ENCODE results near the gene BRWD1.
A peak's percentile ranks its signal among the peaks of the same experiment; 100 is the strongest.

BRWD1 gene

DNA sequence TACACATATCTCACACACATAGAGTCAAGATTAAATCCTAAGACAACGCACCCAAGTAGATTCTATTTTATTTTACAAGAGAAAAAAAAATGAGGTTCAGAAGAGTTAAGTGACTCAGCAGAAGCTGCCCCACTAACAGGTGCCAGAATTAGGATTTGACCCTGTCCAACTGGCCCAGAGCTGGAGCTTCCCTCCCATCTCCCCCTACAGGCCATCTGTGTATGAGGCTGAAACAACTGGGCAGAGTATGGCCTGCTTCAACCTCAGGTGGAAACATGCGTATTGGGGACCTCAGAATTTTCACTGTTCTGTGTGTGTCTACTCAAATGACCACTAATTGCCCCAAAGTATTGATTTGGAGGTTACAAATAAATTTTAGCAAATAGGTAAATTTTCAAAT lies 160.1 kb downstream of the BRWD1 start:
- Histone ChIP-seq H3K36me3 (ENCODE audit: control insufficient read depth, insufficient read depth, low read length) (no peaks in the 10 kb centered on the region), H3K4me1 (ENCODE audit: control insufficient read depth, insufficient read depth, low read length, poor library complexity, severe bottlenecking) (no peaks in the 10 kb centered on the region), H3K4me3 (ENCODE audit: extremely low read depth, insufficient read depth, low read length, poor library complexity, severe bottlenecking) (no peak overlapping the region), H3K9me3 (ENCODE audit: control insufficient read depth, low read length) (no peaks in the 10 kb centered on the region), H3K27ac (ENCODE audit: low read depth, low read length, severe bottlenecking) (no peak overlapping the region)
- WGBS, 2 experiments (ENCODE audit: insufficient coverage in 2 of 2): 100% methylated on average over 1 of the region's 2 CpGs; no CpG with 5 or more reads in 1 of the 2 experiments

DNA sequence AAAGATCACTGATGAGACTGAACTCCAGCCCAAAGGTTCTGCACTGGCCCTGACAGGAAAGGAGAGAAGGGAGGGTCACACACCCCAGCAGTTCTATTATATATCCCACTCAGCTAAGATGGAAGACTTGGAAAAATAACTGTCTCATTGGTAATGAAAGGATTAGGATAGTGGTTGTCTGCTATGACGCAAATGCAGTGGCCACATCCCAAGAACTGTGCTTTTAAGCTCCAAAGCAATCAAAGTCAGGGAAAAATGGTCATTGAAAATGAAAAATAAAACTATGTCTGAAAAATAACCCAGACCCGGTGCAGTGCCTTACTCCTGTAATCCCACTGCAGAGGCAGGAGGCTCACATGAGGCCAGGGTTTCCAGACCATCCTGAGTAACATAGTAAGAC lies 161.2 kb downstream of the BRWD1 start:
- Histone ChIP-seq H3K9me3 (ENCODE audit: control insufficient read depth, low read length) (no peaks in the 10 kb centered on the region), H3K27ac (ENCODE audit: low read depth, low read length, severe bottlenecking) (no peak overlapping the region), H3K36me3 (ENCODE audit: control insufficient read depth, insufficient read depth, low read length) (no peaks in the 10 kb centered on the region), H3K4me1 (ENCODE audit: control insufficient read depth, insufficient read depth, low read length, poor library complexity, severe bottlenecking) (no peaks in the 10 kb centered on the region), H3K4me3 (ENCODE audit: extremely low read depth, insufficient read depth, low read length, poor library complexity, severe bottlenecking) (no peak overlapping the region)
- WGBS, 2 experiments (ENCODE audit: insufficient coverage in 2 of 2): 80% methylated on average over 1 of the region's 2 CpGs; no CpG with 5 or more reads in 1 of the 2 experiments

DNA sequence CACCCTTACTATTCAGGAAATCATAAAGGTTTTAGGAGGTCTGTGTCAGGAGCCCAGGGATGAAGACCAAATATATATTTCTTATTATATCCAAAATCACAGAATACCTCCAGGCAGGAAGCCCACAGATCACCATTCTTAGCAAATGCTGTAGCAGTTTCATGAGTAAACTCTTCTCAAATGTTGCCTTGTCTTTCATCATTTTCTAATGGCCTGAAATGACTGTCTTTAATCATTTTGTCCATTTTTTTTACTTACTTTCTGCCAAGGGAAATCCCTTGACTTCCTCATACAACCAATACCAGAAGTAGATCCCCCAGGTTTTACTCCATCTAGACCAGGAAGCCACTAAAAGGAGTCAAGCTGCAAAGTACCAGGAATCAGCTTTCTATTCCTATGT lies 162.6 kb downstream of the BRWD1 start:
- no peaks in the 10 kb centered on the region for H3K36me3 ChIP-seq (ENCODE audit: control insufficient read depth, insufficient read depth, low read length)
- H3K27ac ChIP-seq (ENCODE audit: low read depth, low read length, severe bottlenecking): no peak overlapping the region
- no peaks in the 10 kb centered on the region for H3K9me3 ChIP-seq (ENCODE audit: control insufficient read depth, low read length)
- no peaks in the 10 kb centered on the region for H3K4me1 ChIP-seq (ENCODE audit: control insufficient read depth, insufficient read depth, low read length, poor library complexity, severe bottlenecking)
- no peak overlapping the region for H3K4me3 ChIP-seq (ENCODE audit: extremely low read depth, insufficient read depth, low read length, poor library complexity, severe bottlenecking)

DNA sequence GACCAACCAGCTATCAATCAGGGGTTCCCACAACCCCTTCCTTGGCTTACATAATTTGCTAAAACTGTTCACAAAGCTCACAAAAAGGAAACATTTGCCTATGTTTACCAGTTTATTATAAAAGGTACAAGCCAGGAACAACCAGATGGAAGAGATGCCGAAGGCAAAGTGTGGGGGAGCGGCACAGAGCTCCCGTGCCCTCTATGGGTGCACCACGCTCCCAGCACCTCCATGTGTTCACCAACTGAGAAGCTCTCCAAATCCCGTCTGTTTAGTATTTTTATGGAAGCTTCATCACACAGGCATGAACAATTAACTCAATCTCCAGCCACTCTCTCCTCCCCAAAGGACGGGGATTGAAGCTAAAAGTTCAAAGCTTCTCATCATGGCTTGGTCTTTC lies 163.1 kb downstream of the BRWD1 start:
- Histone ChIP-seq H3K4me1 (ENCODE audit: control insufficient read depth, insufficient read depth, low read length, poor library complexity, severe bottlenecking) (no peaks in the 10 kb centered on the region), H3K36me3 (ENCODE audit: control insufficient read depth, insufficient read depth, low read length) (no peaks in the 10 kb centered on the region), H3K9me3 (ENCODE audit: control insufficient read depth, low read length) (no peaks in the 10 kb centered on the region), H3K4me3 (ENCODE audit: extremely low read depth, insufficient read depth, low read length, poor library complexity, severe bottlenecking) (no peak overlapping the region), H3K27ac (ENCODE audit: low read depth, low read length, severe bottlenecking) (no peak overlapping the region)
- WGBS, 2 experiments (ENCODE audit: insufficient coverage in 2 of 2): 86 to 95% methylated on average over 5 of the region's 6 CpGs

DNA sequence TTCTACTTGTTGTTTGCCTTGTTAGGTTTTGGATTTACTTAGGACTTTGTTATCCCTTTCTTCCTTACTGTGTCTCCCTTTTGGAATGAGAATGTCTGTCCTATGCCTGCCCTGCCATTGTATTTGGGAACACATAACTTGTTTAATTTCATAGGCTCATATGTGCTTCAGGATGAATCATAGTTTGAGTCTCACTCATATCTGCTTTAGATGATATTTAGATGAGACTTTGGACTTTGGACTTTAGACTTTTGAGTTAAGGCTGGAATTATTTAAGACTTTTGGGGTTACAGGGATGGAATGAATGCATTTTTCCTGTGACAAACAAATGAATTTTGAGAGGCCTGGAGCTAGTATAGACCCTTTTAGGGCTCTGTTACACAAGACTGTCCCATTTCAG lies 163.6 kb downstream of the BRWD1 start:
- H3K4me3 ChIP-seq (ENCODE audit: extremely low read depth, insufficient read depth, low read length, poor library complexity, severe bottlenecking): no peak overlapping the region
- H3K9me3 ChIP-seq (ENCODE audit: control insufficient read depth, low read length): no peaks in the 10 kb centered on the region
- no peaks in the 10 kb centered on the region for H3K4me1 ChIP-seq (ENCODE audit: control insufficient read depth, insufficient read depth, low read length, poor library complexity, severe bottlenecking)
- no peaks in the 10 kb centered on the region for H3K36me3 ChIP-seq (ENCODE audit: control insufficient read depth, insufficient read depth, low read length)
- no peak overlapping the region for H3K27ac ChIP-seq (ENCODE audit: low read depth, low read length, severe bottlenecking)

DNA sequence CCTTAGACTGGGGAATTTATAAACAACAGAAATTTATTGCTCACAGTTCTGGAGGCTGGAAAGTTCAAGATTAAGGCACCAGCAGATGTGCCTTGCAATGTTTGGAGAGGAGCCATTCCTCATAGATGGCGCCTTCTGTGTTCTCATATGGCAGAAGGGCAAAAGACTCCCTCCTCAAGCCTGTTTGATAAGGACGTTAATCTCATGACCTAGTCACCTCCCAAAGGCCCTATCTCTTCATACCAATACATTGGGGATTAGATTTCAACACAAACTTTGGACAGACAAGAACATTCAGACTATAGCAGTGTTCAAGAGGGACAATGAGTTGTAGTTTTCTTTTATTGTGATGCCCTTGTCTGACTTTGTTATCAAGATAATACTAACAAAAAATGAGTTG lies 164.5 kb downstream of the BRWD1 start:
- WGBS, 2 experiments (ENCODE audit: insufficient coverage in 2 of 2): 88% methylated on average over 2 of the region's 2 CpGs; no CpG with 5 or more reads in 1 of the 2 experiments
- no peak overlapping the region for H3K4me3 ChIP-seq (ENCODE audit: extremely low read depth, insufficient read depth, low read length, poor library complexity, severe bottlenecking)
- no peaks in the 10 kb centered on the region for H3K9me3 ChIP-seq (ENCODE audit: control insufficient read depth, low read length)
- H3K4me1 ChIP-seq (ENCODE audit: control insufficient read depth, insufficient read depth, low read length, poor library complexity, severe bottlenecking): no peaks in the 10 kb centered on the region
- no peaks in the 10 kb centered on the region for H3K36me3 ChIP-seq (ENCODE audit: control insufficient read depth, insufficient read depth, low read length)
- no peak overlapping the region for H3K27ac ChIP-seq (ENCODE audit: low read depth, low read length, severe bottlenecking)

DNA sequence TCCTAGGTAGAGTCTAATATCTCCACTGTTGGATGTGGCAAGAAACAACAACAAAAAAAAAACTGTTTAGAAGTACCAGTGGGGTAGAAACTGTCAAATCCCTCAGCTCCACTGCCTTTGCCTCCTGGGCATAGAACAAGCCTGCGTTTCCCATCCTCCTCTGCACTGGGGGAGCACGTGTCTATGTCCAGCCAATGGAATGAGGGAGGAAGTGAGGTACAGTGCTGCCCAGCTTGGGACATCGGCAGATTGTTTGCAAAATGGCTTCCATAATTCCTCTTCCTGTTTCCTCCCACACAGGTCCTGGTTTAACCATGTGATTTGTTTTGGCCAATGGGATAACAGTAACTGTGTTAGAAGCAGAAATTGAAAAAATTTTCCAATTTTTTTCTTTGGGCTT lies 169.2 kb downstream of the BRWD1 start:
- WGBS, 2 experiments (ENCODE audit: insufficient coverage in 2 of 2): 85 to 100% methylated on average over 1 to 2 of the region's 3 CpGs
- Histone ChIP-seq H3K9me3 (ENCODE audit: control insufficient read depth, low read length) (peaks cover 4% of the 10 kb centered on the region), H3K36me3 (ENCODE audit: control insufficient read depth, insufficient read depth, low read length) (no peaks in the 10 kb centered on the region), H3K27ac (ENCODE audit: low read depth, low read length, severe bottlenecking) (no peak overlapping the region), H3K4me1 (ENCODE audit: control insufficient read depth, insufficient read depth, low read length, poor library complexity, severe bottlenecking) (peaks cover 2% of the 10 kb centered on the region), H3K4me3 (ENCODE audit: extremely low read depth, insufficient read depth, low read length, poor library complexity, severe bottlenecking) (no peak overlapping the region)

DNA sequence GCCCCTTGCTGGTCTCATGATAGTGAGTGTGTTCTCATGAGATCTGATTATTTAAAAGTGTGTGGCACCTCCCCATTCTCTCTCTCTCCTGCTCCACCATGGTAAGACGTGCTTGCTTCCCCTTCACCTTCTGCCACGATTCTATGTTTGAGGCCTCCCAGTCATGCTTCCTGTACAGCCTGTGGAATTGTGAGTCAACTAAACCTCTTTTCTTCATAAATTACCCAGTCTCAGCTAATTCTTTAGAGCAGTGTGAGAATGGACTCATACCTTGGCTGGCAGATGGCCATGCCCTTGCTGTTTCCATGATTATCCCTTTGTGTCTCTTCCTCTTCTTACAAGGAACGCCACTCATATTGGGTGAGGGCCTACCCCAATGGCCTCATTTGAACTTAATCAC lies 170.5 kb downstream of the BRWD1 start:
- WGBS, 2 experiments (ENCODE audit: insufficient coverage in 2 of 2): 100% methylated on average over 2 to 3 of the region's 3 CpGs
- Histone ChIP-seq H3K27ac (ENCODE audit: low read depth, low read length, severe bottlenecking) (no peak overlapping the region), H3K4me3 (ENCODE audit: extremely low read depth, insufficient read depth, low read length, poor library complexity, severe bottlenecking) (no peak overlapping the region), H3K4me1 (ENCODE audit: control insufficient read depth, insufficient read depth, low read length, poor library complexity, severe bottlenecking) (peaks cover 2% of the 10 kb centered on the region), H3K36me3 (ENCODE audit: control insufficient read depth, insufficient read depth, low read length) (no peaks in the 10 kb centered on the region), H3K9me3 (ENCODE audit: control insufficient read depth, low read length) (peaks cover 4% of the 10 kb centered on the region)

DNA sequence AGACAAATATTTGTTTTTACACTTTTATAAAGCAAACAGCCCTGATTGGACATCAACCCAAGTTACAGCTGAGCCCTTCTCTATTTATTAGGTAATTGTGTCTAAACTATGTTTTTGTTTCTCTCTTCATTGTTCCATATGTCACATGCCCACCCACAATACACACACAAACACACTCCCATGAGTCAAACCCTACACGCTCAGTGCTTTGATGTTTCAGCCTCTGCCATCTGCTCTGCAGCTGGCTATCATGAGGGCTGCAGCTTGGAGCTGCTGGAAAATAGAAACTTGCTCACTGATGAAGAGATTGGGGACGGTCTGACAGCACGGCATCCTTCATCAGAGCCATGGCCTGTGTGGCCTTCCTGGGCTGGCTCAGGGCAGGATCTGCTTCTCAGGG lies 171.9 kb downstream of the BRWD1 start:
- Histone ChIP-seq H3K36me3 (ENCODE audit: control insufficient read depth, insufficient read depth, low read length) (no peaks in the 10 kb centered on the region), H3K9me3 (ENCODE audit: control insufficient read depth, low read length) (peaks cover 4% of the 10 kb centered on the region), H3K27ac (ENCODE audit: low read depth, low read length, severe bottlenecking) (no peak overlapping the region), H3K4me3 (ENCODE audit: extremely low read depth, insufficient read depth, low read length, poor library complexity, severe bottlenecking) (no peak overlapping the region), H3K4me1 (ENCODE audit: control insufficient read depth, insufficient read depth, low read length, poor library complexity, severe bottlenecking) (peaks cover 9% of the 10 kb centered on the region)
- WGBS, 2 experiments (ENCODE audit: insufficient coverage in 2 of 2): 87 to 89% methylated on average over 3 of the region's 3 CpGs

DNA sequence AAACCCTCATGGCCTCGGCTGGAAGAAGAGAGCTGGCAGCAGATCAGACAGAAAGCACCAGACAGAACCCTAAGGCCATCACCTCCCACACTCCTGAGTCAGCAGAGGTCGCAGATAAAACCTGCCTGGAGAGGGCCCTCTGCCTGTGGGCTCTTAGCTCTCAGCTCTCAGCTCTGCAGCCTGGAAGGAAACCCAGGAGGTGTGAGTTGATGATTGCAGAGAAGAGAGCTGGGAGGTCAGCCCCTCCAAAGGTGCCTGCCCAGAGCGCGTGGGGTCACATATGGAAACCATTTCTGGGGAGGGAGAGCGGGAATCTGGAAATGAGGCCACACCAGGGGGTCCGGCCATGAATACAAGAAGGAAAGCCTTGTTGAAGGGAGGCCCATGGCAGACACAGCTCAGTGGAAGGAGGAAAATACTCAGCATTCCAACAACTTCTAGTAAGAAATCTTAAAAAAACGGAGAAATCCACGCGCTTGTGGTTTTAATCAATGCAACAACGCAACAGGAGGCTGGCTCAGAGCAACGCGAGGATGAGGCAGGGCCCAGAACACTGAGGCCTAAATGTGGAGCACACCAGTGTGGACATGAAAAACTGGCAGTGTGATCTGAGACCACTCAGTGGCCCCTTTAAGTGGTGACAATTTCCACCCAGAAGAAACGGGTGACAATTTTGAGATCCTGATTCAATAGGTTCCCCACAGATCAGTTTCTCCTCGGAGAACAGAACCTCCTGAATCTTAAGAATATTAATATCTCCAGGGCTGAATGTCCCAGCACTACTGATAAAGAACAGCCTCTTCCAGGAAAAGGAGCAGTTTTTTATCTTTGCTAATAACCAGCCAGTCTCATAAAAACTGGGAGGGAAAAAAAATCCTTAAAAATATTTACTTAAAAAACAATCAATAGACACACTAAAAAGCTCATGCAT lies 175.9 kb downstream of the BRWD1 start:
- H3K4me1 ChIP-seq (ENCODE audit: control insufficient read depth, insufficient read depth, low read length, poor library complexity, severe bottlenecking): peaks cover 7% of the 10 kb centered on the region
- WGBS, 2 experiments (ENCODE audit: insufficient coverage in 2 of 2): 56 to 58% methylated on average over 10 to 11 of the region's 14 CpGs
- no peaks in the 10 kb centered on the region for H3K9me3 ChIP-seq (ENCODE audit: control insufficient read depth, low read length)
- H3K36me3 ChIP-seq (ENCODE audit: control insufficient read depth, insufficient read depth, low read length): no peaks in the 10 kb centered on the region
- peak overlapping the region; percentile 57 for H3K27ac ChIP-seq (ENCODE audit: low read depth, low read length, severe bottlenecking)
- no peak overlapping the region for H3K4me3 ChIP-seq (ENCODE audit: extremely low read depth, insufficient read depth, low read length, poor library complexity, severe bottlenecking)

DNA sequence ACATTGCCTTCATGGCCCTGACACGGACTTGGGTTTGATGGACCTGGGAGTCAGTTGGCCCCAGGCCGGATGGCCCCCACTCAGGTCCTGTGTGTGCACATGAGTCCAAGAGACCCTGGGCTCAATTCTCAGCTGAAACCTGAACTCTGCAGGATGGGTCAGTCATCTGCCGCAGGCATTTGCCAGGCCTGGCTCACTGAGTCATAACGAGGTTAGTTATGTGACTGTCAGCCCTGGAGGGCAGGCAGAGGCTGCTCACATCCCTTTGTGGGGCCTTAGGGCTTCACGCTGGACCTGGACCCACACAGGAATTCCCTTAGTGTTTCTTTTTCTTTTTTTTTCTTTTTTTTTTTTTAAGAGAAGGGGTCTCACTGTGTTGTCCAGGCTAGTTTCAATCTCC lies 176.7 kb downstream of the BRWD1 start:
- no peaks in the 10 kb centered on the region for H3K9me3 ChIP-seq (ENCODE audit: control insufficient read depth, low read length)
- no peak overlapping the region for H3K4me3 ChIP-seq (ENCODE audit: extremely low read depth, insufficient read depth, low read length, poor library complexity, severe bottlenecking)
- peaks cover 7% of the 10 kb centered on the region for H3K4me1 ChIP-seq (ENCODE audit: control insufficient read depth, insufficient read depth, low read length, poor library complexity, severe bottlenecking)
- WGBS, 2 experiments (ENCODE audit: insufficient coverage in 2 of 2): 90 to 94% methylated on average over 4 to 5 of the region's 5 CpGs
- no peaks in the 10 kb centered on the region for H3K36me3 ChIP-seq (ENCODE audit: control insufficient read depth, insufficient read depth, low read length)
- H3K27ac ChIP-seq (ENCODE audit: low read depth, low read length, severe bottlenecking): peak overlapping the region; percentile 57

Measured in mesodermal cell (in vitro differentiated cells).